WTC11 (cell line): ENCODE measurements around the gene RIMKLB.

Source experiments
- ETV6 ChIP-seq: sonication (generic); formaldehyde crosslinking; IDR thresholded peaks from 2 replicates; pipeline ENCODE4 v1.8.1; 2022; ENCODE audit warnings: mild to moderate bottlenecking, missing genetic modification reagents
- FOXJ3 ChIP-seq: sonication (generic); formaldehyde crosslinking; IDR thresholded peaks from 2 replicates; pipeline ENCODE4 v1.9.0; 2021; ENCODE audit warnings: missing genetic modification reagents, mild to moderate bottlenecking, borderline replicate concordance
- IRF2 ChIP-seq: sonication (generic); formaldehyde crosslinking; IDR thresholded peaks from 2 replicates; pipeline ENCODE4 v1.8.0; 2022; ENCODE audit warnings: low read depth, missing genetic modification reagents, borderline replicate concordance
- JAZF1 ChIP-seq: fragments of 250-450 bp; sonication (Bioruptor Pico); IDR thresholded peaks from 2 replicates; pipeline ENCODE4 v1.9.0; 2021; ENCODE audit warnings: moderate library complexity, mild to moderate bottlenecking, inconsistent platforms
- TF ChIP-seq, protein P1 (sequence below): fragments of 200-600 bp; IDR thresholded peaks from 2 replicates; pipeline ENCODE4 v1.8.0; 2022; ENCODE audit warnings: antibody characterized with exemption

GRCh38 chr12:8828257-8829124 is 130.7 kb downstream of the RIMKLB start:
- TF ChIP-seq IRF2 (CRISPR knock-in tag) (no peak), ETV6 (CRISPR knock-in tag) (no peak), FOXJ3 (CRISPR knock-in tag) (no peak), JAZF1 (no peak)
- TF ChIP-seq, protein P1, sequence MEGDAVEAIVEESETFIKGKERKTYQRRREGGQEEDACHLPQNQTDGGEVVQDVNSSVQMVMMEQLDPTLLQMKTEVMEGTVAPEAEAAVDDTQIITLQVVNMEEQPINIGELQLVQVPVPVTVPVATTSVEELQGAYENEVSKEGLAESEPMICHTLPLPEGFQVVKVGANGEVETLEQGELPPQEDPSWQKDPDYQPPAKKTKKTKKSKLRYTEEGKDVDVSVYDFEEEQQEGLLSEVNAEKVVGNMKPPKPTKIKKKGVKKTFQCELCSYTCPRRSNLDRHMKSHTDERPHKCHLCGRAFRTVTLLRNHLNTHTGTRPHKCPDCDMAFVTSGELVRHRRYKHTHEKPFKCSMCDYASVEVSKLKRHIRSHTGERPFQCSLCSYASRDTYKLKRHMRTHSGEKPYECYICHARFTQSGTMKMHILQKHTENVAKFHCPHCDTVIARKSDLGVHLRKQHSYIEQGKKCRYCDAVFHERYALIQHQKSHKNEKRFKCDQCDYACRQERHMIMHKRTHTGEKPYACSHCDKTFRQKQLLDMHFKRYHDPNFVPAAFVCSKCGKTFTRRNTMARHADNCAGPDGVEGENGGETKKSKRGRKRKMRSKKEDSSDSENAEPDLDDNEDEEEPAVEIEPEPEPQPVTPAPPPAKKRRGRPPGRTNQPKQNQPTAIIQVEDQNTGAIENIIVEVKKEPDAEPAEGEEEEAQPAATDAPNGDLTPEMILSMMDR = no peak
